Limb (tissue), 2 donors: Measurements from ENCODE around the gene ANO3.

ENCODE experiments used
- DNase-seq, 2 donors: peaks; one replicate each; pipeline ENCODE4 v3.0.0-alpha.2; 2016; ENCODE audit errors: extremely low spot score in 2 of 2

The ANO3 gene

DNA sequence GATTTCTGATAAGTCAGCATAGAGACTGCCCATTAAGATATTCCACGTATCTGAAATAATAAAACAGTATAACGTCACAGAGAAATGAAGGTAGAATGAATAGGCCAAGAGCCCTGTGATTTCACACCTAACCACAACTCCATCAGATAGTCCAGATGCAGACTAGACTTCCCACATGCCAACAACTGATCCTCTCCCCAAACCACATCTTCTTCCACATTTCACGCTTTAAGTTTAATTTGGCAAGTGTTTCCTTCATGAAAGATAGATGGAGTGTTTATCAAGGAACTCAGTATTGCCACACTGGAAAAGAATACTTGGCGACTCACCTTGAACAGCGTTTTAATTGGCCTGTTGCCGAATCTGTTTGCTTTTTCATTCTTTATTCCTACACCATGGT lies 158.6 kb downstream of the ANO3 start:
- no peak for DNase-seq

DNA sequence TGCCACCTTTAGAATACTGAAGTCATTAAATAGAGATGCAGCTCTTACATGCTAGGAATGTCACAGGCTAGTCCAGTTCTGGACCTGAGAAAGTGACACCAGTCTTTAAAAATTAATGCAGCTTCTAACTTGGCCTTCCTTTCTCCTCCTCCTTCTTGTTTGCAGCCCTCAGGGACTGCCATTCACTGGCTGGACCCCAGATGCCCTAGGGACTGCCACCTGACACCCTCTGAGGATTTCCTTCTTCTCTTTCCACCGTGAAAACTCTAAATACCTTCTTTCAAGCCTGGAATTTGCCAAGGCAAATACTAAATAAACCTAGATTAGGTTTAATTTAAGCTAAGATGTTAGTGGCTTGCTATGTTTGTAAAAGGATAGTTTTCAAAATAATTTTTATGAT lies 161.7 kb downstream of the ANO3 start:
- DNase-seq, result no peak

DNA sequence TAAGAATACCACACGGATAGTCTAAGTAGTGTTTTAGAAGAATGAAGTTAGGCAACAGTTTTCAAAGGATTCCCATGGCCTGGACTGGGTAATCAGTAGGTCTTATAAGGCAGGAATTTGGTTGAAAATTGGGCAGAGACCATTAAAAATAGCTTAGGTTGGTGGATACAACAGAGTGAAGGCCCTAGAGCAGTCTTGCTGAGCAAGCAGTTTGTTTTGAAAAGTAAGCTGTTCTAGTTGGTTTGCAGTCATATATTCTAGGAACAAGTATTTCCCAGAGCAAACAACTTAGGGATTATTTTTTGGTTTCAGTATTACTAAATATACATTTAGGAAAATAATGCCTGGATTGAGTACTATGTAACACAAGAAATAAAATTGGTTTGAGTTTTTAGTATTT lies 175.3 kb downstream of the ANO3 start:
- DNase-seq, result no peak

DNA sequence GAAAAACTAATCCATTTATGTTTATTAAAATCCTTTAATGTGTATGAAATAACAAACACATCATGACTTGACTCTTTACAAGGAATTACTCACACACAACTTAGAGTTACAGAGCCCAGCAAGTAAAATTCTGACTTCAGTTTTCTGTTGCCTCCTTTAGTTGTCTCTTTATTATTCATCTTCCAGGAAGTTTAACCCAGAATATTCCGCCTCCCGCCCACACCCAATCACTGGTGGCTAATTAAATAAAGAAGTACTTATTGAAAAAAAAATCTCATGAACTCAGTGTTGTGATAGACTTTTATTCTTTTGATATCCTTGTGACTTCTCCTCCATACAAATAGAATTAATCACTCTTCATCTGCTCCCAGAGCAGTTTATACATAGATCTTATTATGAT lies 178.2 kb downstream of the ANO3 start:
- DNase-seq, result no peak

DNA sequence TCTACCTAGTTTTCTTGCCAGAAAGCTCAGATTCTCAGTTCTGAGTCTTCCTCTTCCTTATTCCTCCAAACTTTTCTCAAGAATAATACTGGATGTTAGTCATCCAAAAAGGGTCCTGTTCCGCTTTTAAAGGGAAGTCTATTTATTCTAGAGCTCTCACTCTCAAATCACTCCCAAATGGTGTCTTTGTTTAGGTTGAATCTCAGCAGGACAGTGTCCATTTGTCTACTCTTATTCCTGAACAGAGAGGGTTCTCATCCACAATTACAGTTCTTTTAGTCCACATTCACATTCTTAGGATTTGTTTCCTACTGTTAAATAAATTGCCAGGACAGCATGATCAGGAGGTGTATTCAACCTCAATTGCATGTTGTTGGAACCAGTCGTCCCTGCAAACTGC lies 178.8 kb downstream of the ANO3 start:
- DNase-seq, result no peak

DNA sequence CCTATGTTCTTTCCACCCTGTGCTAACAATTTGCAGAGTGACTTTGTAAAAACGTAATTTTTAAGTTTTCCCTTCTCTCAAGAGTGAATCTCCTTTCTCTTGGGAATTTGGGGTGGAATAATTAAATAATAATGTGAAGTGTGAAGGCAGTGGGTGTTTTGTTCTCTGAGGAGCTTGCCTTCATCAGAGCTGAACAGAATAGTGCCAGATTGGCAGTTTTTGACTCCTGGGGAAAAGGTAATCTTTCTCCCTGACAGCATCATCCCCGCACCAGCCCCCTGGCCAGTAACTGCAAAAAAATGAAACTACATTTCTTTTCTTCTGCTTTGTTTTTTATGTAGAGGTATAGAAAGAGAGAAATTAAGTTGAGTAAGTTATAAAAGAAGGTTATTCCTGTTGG lies 180.3 kb downstream of the ANO3 start:
- no peak for DNase-seq

DNA sequence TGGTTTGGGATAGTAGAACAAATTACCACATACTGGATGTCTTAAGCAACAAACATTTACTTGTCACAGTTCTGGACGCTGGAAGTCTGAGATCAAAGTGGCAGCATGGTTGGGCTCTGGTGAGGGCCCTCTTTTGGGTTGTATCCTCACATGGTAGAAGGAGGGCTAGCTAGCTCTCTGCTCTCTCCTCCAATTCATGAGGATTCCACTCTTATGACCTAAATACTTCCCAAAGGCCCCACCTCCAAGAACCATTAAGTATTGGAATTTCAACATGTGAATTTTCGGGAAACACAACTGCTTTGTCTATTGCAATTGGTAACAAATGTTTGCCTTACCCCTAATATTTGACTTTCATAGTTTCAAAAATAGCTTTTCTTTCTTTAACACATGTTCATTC lies 187.5 kb downstream of the ANO3 start:
- no peak for DNase-seq

DNA sequence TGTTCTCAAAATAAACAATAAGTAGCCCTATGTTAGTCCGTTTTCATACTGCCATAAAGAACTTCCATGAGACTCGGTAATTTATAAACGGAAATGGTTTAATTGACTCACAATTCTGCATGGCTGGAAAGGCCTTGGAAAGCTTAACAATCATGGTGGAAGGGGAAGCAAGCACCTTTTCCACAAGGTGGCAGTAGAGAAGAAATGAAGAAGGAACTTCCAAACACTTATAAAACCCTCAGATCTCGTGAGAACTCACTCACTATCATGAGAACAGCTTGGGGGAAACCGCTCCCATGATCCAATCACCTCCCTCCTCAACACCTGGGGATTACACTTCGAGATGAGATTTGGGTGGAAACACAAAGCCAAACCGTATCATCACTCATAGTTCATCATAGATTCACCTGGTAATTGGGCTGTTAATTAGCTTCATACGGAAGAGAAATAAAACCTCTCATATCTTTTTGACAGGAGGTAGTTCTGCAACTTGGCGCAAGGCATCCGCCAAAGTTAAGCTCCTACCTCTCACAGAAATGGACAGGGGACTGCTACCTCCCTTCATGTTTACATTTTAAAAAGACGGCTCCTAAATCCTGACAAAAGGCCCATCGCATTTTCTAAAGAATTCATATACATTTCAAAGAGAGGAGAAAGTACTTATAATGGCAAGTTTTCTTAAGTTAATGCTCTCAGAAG lies 191.1 kb downstream of the ANO3 start:
- no peak for DNase-seq

DNA sequence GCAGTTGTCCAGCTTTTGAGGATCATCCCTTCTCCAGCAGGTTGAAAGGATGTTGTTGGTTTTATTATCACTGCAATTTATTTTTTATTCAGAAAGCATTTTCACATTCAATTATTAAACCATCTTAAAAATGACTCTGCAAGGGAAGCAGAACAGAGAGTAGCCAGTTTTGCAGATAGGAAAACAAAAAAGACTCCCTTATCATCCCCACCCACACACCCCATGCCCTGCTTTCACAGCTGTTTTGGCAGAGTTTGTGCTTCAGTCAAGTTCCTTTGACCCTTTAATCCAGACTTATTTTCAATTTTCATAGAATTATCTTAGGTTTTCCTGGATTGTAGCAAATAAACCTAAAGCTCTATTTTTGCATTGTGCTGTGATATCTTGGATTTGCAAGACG lies 195.8 kb downstream of the ANO3 start:
- no peak for DNase-seq

DNA sequence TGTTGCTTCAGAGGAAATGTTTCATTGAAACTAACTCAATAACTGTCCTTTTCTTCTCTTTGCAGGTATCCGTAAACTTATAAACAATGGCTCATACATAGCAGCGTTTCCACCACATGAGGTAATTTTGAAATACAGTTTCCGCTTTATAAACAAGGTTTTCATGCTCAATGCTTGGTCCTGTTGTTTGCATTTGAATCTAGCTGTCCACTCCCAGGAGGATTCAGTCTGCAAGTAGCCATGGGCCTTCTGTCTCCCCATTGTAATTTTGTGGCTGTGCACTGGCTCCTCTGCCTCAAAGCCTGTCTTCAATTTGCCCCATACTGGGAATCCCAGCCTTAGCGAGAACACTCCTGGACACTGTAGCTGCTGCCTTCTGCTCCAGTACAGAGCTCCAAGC lies 205.4 kb downstream of the ANO3 start:
- no peak for DNase-seq

DNA sequence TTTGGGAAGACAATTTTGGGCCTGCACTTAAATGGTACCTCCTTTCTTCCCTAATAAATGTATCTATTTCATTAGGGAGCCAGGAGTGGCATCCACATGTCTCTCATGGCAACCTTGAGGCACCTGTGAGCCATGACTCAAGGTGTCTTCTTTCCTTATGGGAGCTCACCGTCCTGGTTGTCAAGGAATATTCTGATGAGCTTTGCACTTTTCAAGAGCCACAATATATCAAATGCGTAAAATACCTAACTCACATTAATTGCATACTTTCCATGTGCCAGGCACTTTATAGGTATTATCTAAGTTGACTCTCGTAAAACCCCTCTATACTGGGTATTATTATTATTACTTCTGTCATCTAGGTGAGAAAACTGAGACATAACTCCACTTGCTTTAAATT lies 207.6 kb downstream of the ANO3 start:
- DNase-seq, result no peak

DNA sequence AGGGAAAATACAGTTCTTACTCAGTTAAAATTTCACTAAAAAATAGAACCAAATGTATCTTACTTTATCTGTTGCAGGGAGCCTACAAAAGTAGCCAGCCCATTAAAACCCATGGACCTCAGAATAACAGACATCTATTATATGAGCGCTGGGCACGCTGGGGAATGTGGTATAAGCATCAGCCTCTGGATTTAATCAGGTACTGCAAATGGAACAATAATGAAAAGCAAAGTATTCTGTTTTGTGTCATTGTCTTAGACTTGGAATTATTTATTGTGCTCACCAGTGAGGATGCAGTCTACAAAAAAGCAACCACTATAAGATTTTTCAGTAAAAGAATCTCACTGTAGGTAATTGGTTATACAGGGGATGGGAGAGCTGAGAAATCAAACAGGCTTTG lies 209.9 kb downstream of the ANO3 start:
- DNase-seq, result no peak

DNA sequence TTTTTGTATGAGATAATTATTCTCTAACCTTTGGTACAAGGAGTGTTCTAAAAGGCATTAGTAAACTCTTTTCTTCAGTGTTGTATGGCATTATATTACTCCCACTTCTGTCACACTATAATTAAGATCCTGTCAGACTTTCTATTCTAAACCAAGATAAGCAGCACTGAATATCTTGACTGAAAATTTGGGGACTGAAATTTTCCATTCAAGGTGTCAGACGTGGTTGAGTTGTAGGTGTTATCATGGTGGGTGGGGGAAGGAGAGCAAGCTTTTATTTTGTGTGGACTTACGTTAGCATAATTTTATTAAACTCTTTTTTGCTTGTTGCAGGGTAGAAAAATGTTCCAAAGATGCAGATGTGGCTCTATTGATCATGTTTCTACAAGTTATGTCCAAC lies 217.2 kb downstream of the ANO3 start:
- DNase-seq, result no peak

DNA sequence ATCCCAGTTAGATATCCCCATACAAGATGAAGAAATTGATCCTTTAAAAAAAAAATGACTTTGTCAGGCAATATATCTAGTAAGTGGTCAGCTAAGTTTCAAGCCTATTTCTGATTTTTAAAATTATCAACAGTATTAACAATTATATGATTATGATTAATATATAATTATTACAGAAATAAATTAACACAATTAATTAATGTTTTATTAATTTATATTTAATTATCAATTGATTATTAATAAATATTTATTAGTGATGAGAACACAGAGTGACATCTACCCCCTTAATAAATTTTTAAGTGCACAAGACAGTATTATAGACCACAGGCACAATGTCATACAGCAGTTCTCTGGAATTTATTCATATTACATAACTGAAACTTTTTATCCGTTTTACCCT lies 218.1 kb downstream of the ANO3 start:
- DNase-seq, result no peak

DNA sequence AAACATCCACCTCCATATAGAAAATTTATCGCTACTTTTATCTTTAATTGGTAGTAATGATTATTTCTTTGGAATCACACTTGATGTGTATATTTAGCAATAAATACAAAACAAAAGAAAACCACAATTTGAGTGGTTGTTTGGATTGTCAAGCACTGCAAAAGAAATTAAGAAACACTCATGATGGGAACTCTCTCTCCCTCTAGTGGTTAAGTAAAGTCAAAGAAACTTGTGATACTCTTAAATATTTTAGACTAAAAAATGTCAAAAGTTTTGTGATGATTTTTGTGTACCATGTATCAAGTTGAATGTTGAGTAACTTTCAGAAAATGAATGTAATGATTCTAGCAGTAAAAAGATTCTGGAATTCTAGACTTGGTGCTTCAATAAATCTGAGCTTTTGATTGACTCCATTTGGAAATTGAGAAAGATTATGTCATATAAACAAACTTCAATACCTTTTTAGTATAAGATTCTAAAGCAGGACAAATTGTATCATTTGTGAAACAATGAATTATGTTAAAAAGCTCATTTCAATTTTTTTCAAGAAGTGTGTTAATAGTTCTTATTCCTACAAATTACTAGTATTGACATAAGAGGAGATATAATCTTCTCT lies 219.4 kb downstream of the ANO3 start:
- DNase-seq, result no peak

DNA sequence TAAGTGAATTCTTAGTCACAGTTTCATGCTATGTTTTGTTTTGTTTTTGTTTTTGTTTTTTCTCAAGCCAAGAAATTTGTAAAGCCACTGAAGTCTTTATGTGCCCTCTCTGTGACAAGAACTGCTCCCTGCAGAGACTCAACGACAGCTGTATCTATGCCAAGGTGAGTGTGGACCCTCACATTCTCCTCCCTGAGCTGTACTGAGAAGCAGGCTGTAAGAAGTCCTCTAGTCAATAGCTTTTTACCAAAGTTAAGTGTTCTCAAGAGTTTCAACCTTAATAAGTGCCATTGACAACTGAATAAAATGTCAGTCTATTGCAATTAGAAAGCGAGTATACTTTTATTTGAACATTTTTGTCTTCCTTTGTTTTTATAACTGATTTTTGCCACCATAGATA lies 221.3 kb downstream of the ANO3 start:
- DNase-seq, result no peak

DNA sequence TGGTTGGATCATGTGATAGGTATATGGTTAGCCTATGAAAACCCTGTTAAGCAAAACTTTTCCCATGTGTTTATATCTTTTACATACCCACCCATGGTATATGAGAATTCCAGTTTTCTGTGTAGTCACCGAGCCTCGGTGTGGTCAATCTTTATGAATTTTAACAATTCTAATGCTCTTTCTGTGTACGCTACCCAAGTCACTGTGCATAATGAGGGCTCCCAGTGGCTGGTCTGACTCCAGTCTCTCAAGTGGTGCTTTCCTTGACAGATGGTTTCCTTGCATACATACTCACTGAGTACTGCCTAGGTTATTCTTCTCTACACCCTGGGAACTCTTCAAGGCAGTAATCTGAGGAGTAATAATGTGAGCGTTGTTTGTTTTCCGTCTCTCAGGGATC lies 222.5 kb downstream of the ANO3 start:
- no peak for DNase-seq

DNA sequence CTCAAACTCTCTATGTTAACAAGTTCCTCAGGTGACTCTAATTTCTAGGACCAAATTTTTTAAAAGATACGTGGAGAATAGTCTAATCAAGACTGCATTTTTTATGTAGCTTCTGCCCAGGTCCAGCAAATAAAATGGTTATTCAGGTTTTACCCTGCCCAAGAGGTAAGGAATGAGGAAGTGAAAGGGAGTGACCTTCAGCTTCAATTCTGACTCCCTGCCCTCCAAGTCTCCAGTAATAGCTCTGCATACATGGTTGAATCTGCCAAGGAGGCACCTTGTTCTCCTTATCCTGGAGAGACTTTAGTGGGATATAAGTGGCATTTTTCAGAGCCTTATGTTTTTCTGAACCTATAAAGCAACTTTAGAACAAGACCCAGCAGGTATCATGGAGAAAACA lies 224.7 kb downstream of the ANO3 start:
- no peak for DNase-seq

DNA sequence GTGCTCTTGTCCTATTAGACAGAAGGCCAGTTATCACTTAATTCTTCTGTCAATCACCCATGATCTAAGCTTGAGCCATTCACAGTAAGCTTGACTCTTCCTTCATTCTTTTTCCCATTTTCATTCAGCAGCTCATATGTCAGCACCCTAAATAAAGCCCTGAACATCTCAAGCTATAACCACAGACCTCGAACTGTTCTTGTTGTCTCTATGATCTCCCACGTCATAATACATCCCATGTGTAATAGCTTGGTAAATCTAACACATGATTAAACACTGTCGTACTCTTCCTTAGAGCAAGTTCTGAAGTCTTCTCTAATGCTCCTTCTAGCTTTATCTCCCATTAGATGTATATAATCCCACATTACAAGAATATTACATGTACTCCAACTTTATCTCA lies 225.7 kb downstream of the ANO3 start:
- no peak for DNase-seq

DNA sequence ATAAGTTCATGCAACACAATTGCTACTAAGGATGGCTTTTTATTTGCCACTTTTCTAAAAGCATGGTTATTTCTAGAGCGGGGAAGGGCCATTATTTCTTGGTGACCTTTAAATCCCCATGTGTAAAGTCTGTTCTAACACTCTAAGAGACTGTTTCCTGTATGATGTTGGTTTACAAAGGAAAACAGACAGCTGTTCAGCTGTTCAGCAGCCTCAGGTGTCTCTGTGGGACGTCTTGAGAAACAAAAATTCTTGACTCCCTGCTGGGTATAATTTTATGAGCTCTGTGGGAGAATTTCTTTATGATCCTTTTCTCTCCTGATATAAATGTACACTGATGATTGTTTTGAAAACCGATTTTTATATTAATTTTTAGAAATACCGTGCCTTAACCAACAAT lies 226.3 kb downstream of the ANO3 start:
- no peak for DNase-seq

DNA sequence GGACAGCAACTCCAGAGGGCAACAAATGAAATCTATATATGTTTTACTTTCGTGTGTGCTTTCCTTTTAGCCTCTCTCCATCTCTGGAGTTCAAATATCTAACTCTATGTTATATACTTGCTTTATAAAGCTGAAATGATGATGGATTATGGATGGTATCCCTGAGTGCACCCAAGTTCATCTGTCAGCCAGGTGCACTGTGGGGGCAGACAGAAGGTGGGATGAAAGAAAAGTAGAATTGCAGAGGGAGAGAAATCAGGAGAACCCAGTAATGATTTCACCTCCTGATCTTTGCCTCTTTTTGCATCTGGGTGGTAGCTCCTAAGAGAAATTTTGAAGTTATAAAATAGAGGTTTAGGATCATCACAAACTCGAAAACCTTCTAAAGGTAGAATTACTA lies 237.7 kb downstream of the ANO3 start:
- DNase-seq, result no peak

DNA sequence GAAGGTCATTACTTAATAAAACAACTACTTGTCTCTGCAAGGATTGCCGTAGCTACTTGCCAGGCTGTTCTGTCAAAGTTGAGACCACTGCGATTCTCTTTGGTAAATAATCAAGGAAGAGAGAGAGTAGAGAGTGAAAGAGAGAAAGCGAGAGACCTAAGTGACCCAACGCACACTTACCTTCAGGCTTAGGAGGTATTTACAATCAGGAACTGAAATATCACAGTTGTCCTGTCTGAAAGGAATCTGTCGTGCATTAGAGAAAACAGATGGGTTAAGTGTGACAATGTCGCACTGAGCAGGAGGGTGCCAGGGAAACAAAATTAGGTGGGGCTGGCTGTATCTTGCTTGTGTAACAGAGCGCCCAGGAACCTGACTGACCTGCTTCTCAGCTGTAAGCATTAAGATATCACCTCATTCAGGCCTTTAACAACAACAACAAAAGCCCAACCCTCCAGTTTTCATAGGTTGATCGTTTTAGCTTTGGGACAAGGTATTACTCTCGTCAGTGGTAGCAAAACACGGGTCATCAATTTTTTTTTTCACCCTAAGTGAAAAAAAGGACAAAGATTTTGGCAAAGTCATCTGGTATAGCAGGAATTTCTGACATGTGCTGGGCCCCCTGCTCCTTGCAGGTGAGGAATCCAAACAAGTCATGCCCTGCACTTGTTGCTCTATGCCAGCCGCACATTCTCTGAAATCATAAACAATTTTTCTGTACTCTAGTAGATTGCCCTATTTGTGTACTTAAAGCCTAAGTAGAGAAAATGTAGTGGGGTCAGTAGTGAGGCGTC lies 240.1 kb downstream of the ANO3 start, which contains the start of gene MUC15:
Gene MUC15, minus strand, starts transcription at position 403 of the 794 bp plus-strand sequence. CDS start 5,169 bp downstream, outside the sequence.
- no peak for DNase-seq
